Activated CD8-positive, alpha-beta memory T cell treated with anti-CD3 and anti-CD28 coated beads, Interleukin-2, amount 50 U/mL, for 1 hour (primary cell): ENCODE measurements around the gene NKPD1.

ENCODE experiments used
- DNase-seq: peaks from one replicate; pipeline ENCODE4 v3.0.0-alpha.2; 2020; ENCODE audit errors: extremely low read depth

The NKPD1 gene

GRCh38 chr19:45160870-45161737 is at the start of gene NKPD1:
TSS of gene NKPD1 (minus strand) at chr19:45160982. CDS start at chr19:45160150, 832 bp downstream.
- no peak for DNase-seq

DNA sequence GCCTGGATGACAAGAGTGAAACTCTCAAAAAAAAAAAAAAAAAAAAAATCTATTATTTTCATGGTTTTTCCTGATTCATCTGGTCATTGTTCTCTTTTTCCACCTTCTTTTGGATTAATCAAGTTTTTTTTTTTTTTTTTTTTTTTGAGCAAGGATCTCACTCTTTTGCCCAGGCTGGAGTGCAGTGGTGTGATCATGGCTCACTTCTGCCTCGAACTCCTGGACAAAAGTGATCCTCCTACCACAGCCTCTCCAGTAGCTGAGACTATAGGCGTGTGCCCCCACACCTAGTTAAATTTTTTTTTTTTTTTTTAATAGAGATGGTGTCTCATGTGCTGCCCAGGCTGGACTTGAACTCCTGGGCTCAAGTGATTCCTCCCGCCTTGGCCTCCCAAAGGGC is 45.5 kb upstream of the NKPD1 start:
- DNase-seq, result no peak

GRCh38 chr19:45205810-45206209 is 45.0 kb upstream of the NKPD1 start:
- no peak for DNase-seq

- DNase-seq, result no peak
Observed at GRCh38 chr19:45202637-45203036, 41.9 kb upstream of the NKPD1 start.

DNA sequence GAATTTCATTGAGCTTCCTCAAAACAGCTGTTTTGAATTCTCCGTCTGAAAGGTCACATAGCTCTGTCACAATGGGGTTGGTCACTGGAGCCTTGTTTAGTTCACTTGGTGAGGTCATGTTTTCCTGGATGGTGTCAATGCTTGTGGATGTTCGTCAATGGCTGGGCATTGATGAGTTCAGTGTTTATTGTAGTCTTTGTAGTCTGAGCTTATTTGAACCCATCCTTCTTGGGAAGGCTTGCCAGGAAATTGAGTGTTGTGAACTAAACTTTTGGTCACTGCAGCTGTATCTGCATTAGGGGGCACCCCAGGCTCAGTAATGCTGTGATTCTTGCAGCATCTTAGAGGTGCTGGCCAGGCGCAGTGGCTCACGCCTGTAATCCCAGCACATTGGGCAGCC is 39.8 kb upstream of the NKPD1 start:
- DNase-seq, result no peak

- no peak for DNase-seq
Observed at GRCh38 chr19:45195764-45196163, 35.0 kb upstream of the NKPD1 start.

GRCh38 chr19:45191375-45191774 is 30.6 kb upstream of the NKPD1 start:
- DNase-seq, result no peak

- DNase-seq, result no peak
Observed at GRCh38 chr19:45189971-45190370, 29.2 kb upstream of the NKPD1 start.

- no peak for DNase-seq
Observed at GRCh38 chr19:45187421-45188100, 26.8 kb upstream of the NKPD1 start.

DNA sequence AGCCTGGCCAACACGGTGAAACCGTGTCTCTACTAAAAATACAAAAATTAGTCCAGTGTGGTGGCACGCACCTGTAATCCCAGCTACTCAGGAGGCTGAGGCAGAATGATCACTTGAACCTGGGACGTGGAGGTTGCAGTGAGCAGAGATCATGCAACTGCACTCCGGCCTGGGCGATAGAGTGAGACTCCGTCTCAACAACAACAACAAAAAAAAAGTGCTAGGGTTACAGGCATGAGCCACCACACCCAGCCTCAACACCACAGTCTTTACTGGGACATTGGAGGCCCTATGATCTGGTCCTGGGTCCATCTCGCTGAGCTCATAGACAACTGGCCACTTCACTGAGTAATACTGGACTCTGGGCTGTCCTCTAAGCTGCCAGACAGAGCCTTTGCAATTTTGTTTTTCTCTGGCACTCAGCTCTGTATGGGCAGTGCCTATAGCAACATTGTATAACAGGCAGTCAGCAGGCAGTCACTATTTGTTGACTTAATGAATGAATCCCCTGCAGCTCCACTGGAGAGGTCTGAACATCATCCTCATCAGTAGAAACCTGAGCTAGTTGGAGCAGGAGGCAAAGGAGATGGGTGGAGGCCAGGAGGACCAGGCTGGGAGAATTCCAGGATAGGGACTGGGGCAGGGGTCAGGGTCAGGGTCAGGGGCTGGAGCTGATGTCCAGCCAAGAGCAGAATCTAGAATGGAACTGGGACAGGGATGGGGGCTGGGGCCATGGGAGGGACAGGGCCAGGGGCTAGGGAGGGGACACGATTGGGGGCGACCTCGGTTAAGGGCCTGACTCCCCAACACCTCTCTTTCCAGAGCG is 25.9 kb upstream of the NKPD1 start:
- no peak for DNase-seq

DNA sequence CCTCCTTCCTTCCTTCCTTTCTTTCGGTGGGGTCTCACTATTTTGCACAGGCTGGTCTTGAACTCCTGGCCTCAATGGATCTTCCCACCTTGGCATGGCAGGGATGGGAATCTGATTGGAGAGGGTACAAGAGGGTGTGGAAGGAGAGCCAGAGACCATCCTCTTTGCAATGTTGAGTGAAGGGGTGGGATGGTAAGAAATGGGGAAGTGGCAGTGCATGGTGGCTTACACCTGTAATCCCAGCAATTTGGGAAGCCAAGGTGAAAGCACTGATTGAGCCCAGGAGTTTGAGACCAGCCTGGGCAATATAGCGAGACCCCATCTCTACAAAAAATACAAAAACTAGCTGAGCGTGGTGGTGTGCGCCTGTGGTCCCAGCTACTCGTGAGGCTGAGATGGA is 23.3 kb upstream of the NKPD1 start:
- DNase-seq, result no peak

DNA sequence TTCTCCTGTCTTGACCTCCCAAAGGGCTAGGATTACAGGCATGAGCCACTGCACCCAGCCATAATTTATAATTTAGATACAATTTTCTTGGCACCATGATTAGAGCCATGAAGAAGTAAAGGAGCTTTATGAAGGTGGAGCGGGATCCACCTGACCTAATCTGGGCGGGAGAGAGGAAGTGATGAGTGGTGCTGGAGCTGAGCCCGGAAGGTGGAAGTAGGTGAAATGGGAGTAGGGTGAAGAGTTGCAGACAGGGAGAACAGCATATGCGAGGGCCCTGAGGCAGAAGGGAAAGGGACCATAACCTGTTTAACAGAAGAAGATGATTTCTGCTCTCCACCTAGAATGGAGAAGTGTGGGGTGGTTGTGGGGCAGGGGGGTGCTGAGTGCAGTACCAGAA is 22.0 kb upstream of the NKPD1 start:
- no peak for DNase-seq

GRCh38 chr19:45180936-45181335 is 20.2 kb upstream of the NKPD1 start:
- DNase-seq, result no peak

GRCh38 chr19:45179892-45180370 is 19.1 kb upstream of the NKPD1 start:
- no peak for DNase-seq

DNA sequence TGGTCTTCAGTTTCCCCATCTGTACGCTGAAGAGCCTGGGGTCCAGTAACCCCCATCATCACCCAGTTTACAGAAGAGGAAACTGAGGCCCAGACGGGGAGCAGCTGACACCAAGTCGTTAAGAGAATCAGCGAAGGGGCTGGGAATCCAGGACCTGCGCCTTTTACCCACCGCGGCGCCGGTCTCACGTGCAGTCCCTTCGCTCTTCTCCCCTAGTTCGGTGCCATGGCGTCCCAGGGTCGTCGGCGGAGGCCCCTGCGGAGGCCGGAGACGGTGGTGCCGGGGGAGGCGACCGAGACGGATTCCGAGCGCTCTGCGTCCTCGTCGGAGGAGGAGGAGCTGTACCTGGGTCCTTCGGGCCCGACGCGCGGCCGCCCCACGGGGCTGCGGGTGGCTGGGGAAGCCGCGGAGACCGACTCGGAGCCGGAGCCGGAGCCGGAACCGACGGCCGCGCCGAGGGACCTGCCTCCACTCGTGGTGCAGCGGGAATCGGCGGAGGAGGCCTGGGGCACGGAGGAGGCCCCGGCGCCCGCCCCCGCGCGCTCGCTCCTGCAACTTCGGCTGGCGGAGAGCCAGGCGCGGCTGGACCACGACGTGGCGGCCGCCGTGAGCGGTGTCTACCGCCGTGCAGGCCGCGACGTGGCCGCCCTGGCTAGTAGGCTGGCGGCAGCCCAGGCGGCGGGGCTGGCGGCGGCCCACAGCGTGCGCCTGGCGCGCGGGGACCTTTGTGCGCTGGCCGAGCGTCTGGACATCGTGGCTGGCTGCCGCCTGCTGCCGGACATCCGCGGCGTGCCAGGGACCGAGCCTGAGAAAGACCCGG is 18.5 kb upstream of the NKPD1 start:
- DNase-seq, result no peak

DNA sequence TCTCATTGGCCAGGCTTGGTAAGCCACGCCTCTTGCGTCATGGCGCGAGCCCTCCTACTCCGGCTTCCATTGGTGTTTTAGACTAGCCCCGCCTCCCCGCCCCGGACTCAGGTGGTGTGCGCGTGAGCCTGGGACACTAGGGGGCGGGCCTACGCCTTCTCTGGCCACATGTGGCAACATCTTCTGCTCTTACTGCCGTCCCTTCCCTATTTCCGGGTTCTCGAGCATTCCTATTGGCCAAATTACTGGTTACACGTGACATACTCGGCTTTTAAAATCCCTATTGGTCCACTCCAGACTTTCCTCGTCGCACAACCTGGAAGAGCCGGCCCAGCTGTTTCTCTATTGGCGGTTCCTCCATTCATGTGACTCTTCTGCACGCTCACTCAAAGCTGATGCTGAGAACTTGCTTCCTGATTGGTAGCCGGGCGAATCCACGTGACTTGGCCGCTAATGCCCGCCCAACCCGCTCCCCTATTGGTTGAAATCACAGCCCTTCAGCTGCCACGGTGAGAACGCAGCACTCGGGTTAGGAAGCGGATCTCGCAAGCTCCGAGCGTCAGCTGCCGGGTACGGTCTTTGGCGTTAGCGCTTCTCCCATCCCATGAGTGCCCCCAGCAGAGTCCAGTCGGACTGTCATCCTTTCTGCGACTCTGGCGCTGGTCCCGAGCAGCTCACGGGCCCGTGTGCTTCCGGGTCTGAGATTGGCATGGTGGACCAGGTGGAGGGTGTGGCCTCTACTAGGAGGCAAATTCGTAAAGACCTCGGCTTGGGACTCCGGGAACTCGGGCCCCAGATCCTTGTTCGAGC is 17.7 kb upstream of the NKPD1 start, which contains the start of gene BLOC1S3:
Gene BLOC1S3, plus strand, starts transcription at position 523 of the 810 bp plus-strand sequence. CDS start 513 bp downstream, outside the sequence.
- peak; percentile 100 for DNase-seq

DNA sequence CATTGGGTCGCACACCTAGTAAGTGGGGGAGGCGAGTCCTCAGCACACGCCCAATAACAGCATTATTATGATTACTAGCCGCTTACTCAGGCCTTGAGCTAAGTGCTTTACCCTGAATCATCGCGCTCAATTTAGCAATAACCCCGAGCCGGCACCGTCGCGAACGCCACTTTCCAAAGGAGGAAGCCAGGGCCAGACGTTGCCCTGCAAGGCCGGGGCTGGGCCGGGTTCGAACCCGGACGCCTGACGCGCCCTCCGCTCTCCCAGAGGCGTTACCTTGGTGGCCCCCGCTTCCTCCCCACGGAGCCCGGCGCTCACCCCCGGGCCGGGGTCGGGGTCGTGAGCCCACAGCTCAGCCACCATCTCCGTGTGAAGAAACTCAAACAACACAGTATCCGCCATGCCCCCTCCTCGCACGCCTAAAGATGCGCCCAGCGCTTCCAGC is 17.1 kb upstream of the NKPD1 start, which contains the start of gene TRAPPC6A:
Gene TRAPPC6A, minus strand, starts transcription at position 421 of the 445 bp plus-strand sequence. Its CDS starts 19 bp downstream, at position 402.
- DNase-seq, result no peak

DNA sequence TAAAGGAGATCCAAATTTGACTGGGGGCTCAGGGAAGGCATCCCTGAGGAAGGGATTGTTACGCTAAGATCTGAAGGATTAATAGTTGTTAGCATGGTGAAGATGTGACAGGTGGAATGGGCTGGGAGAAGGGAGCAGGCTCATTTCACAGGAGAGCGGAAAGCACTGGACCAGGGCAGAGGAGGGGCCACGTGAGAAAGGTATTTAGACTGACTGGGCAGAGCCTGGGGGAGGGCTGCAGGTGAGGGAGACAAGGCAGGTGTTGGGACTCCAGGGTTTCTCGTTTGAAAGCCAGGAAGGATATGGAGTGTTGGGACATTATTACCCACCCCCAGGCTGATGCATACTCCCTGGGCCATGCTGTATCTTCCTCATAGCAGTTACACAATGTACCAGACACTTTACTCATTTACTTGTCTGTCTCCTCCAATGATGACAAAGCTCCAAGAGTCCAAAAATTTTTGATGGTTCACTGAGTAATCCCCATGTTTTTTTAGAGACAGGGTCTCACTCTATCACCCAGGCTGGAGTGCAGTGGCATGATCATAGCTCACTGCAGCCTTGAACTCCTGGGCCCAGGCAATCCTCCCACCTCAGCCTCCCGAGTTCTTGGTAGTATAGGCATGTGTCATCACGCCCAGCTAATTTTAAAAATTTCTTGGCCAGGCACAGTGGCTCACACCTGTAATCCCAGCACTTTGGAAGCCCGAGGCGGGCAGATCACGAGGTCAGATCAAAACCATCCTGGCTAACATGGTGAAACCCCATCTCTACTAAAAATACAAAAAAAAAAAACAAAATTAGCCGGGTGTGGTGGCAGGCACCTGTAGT is 14.9 kb upstream of the NKPD1 start:
- DNase-seq, result no peak

DNA sequence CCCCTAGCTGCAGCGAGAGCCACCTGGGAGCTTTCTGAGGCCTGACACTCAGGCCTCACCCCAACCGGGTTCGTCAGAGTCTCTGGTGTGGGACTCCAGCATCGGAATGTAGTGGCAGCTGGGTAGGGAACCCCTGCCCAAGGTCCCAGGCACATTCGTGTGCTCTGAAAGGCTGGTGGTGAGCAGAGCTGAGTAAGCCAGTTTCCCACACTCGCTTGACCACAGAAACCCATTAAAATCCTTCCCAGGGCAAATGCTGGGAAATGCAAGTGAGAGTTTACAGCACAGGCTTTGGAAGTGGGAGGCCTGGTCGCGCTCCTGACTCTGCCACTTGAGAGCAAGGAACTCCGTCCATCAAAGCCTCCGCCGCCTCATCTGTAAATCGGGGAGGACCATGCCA is 13.0 kb upstream of the NKPD1 start:
- no peak for DNase-seq
